Panc1 (cell line): ENCODE measurements around the gene ADARB2. TPM values are rescaled to one million over a fixed set of nuclear protein-coding genes. Genes with fewer than 3 reads are reported as not detected.

Experiments used
- ATAC-seq: fragments of 200-7000 bp; cut with Tn5 transposase; 2 replicates; pipeline ENCODE4 v1.9.1; 2020; ENCODE audit warnings: mild to moderate bottlenecking, moderate library complexity
- BruUV-seq: library from RNA; stranded (reverse); fragments of 400-500 nt; replicated peaks from 2 replicates; lab custom pipeline; 2021; lab: Mats Ljungman, UMichigan
- CTCF ChIA-PET: fragments of 300-600 bp; sonication (Branson Sonifier 250); formaldehyde crosslinking; loops from one replicate; lab custom pipeline; 2022; ENCODE audit warnings: antibody characterized with exemption; lab: Charles Lee
- POLR2A ChIA-PET: fragments of 300-600 bp; sonication (Branson Sonifier 250); formaldehyde crosslinking; loops from one replicate; lab custom pipeline; 2022; ENCODE audit warnings: antibody characterized with exemption; lab: Charles Lee
- DNase-seq: peaks from one replicate; pipeline ENCODE4 v3.0.0-alpha.2; 2010; ENCODE audit warnings: low read depth, low spot score
- H3K27ac ChIP-seq: 2 replicates; pipeline ENCODE4 v1.5.1; 2011; ENCODE audit warnings: mild to moderate bottlenecking, low read length, inconsistent platforms
- H3K27me3 ChIP-seq: fragments of 200-500 bp; sonication (Bioruptor generic); 2 replicates; pipeline ENCODE4 v1.6.0; 2014; ENCODE audit warnings: low read length, inconsistent platforms; ENCODE audit not compliant: control insufficient read depth, insufficient read depth
- H3K36me3 ChIP-seq: fragments of 200-500 bp; sonication (Bioruptor generic); 2 replicates; pipeline ENCODE4 v1.5.1; 2014; ENCODE audit warnings: inconsistent platforms, mild to moderate bottlenecking, low read length, moderate library complexity; ENCODE audit not compliant: control insufficient read depth, insufficient read depth
- H3K4me1 ChIP-seq: 2 replicates; pipeline ENCODE4 v1.5.1; 2011; ENCODE audit warnings: inconsistent platforms, mild to moderate bottlenecking, low read length, moderate library complexity; ENCODE audit not compliant: control insufficient read depth, insufficient read depth
- H3K4me3 ChIP-seq, 2 experiments: 2 replicates each; pipeline ENCODE4 v1.5.1; 2011 to 2012; ENCODE audit warnings: low read depth in 2 of 2, low read length in 2 of 2, mild to moderate bottlenecking in 2 of 2, inconsistent platforms in 1 of 2, moderate library complexity in 1 of 2
- H3K9me3 ChIP-seq: fragments of 200-500 bp; sonication (Bioruptor generic); 2 replicates; pipeline ENCODE4 v1.5.1; 2014; ENCODE audit warnings: low read depth, mild to moderate bottlenecking, inconsistent platforms, low read length, moderate library complexity; ENCODE audit not compliant: control insufficient read depth, insufficient read depth
- POLR2AphosphoS5 ChIP-seq: IDR thresholded peaks from 2 replicates; pipeline ENCODE4 v1.6.1; 2012; ENCODE audit warnings: mild to moderate bottlenecking, low read depth, low read length, moderate library complexity
- SIN3A ChIP-seq: IDR thresholded peaks from 2 replicates; pipeline ENCODE4 v1.6.1; 2012; ENCODE audit warnings: low read depth, mild to moderate bottlenecking, low read length, moderate library complexity, borderline replicate concordance; ENCODE audit not compliant: insufficient read depth
- TCF7L2 ChIP-seq: IDR thresholded peaks from 2 replicates; pipeline ENCODE4 v1.6.1; 2011; ENCODE audit warnings: mild to moderate bottlenecking, low read depth, low read length, inconsistent platforms
- in situ Hi-C: cut with HindIII; loops from 2 replicates; pipeline ENCODE4 v1.10.0; 2016; ENCODE audit warnings: low sequenced_read_pairs, low pct_unique_long_range_greater_than_20kb
- intact Hi-C: fragments of 100-400 bp; cut with micrococcal nuclease; formaldehyde crosslinking; loops from one replicate; pipeline ENCODE4 v1.10.0; 2022; ENCODE audit not compliant: unreplicated experiment
- total RNA-seq: library from RNA; stranded (reverse); gene quantifications from one replicate; pipeline ENCODE4 v1.2.1, GENCODE V29; 2021; ENCODE audit not compliant: unreplicated experiment
- TF ChIP-seq, protein P1 (sequence below): fragments of 450-650 bp; IDR thresholded peaks from 2 replicates; pipeline ENCODE4 v1.5.1; 2017; ENCODE audit warnings: mild to moderate bottlenecking
- TF ChIP-seq, protein P2 (sequence below), 2 experiments: IDR thresholded peaks; 2 replicates each; pipeline ENCODE4 v1.6.1; 2011 to 2012; ENCODE audit warnings: low read depth in 2 of 2, control low read depth in 1 of 2, low read length in 1 of 2, mild to moderate bottlenecking in 1 of 2, moderate library complexity in 1 of 2; ENCODE audit not compliant: insufficient read depth in 1 of 2

Gene ADARB2
- total RNA-seq, 1 experiment from 2014 or later = 0.31 TPM

DNA sequence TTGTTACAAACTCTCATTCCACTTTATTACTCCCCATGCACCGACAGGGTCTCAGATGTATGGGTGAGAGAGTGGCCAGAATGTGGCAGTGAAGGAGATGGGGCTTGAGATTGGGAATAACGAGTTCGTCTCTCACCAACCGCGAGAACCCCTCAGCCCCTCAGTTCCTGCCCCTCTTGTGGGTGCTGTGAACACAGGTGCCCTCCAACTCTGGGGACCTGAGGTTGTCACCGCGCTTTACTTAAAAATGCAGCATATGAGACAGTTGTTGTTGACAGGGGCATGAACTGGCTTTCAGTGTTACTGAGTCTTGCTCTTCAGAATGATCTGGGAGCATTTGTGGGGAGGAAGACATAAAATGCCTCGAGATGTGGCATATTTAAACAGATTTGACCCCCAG lies 391.1 kb downstream of the ADARB2 start:
- H3K4me3 ChIP-seq = no peak overlapping the region
- ChIA-PET POLR2A (no interaction called here), CTCF (no interaction called here)
- no TSS peak for BruUV-seq
- TF ChIP-seq TCF7L2 (no peak), SIN3A (no peak), POLR2AphosphoS5 (no peak)
- TF ChIP-seq, protein P1, sequence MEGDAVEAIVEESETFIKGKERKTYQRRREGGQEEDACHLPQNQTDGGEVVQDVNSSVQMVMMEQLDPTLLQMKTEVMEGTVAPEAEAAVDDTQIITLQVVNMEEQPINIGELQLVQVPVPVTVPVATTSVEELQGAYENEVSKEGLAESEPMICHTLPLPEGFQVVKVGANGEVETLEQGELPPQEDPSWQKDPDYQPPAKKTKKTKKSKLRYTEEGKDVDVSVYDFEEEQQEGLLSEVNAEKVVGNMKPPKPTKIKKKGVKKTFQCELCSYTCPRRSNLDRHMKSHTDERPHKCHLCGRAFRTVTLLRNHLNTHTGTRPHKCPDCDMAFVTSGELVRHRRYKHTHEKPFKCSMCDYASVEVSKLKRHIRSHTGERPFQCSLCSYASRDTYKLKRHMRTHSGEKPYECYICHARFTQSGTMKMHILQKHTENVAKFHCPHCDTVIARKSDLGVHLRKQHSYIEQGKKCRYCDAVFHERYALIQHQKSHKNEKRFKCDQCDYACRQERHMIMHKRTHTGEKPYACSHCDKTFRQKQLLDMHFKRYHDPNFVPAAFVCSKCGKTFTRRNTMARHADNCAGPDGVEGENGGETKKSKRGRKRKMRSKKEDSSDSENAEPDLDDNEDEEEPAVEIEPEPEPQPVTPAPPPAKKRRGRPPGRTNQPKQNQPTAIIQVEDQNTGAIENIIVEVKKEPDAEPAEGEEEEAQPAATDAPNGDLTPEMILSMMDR = no peak
- TF ChIP-seq, protein P2, sequence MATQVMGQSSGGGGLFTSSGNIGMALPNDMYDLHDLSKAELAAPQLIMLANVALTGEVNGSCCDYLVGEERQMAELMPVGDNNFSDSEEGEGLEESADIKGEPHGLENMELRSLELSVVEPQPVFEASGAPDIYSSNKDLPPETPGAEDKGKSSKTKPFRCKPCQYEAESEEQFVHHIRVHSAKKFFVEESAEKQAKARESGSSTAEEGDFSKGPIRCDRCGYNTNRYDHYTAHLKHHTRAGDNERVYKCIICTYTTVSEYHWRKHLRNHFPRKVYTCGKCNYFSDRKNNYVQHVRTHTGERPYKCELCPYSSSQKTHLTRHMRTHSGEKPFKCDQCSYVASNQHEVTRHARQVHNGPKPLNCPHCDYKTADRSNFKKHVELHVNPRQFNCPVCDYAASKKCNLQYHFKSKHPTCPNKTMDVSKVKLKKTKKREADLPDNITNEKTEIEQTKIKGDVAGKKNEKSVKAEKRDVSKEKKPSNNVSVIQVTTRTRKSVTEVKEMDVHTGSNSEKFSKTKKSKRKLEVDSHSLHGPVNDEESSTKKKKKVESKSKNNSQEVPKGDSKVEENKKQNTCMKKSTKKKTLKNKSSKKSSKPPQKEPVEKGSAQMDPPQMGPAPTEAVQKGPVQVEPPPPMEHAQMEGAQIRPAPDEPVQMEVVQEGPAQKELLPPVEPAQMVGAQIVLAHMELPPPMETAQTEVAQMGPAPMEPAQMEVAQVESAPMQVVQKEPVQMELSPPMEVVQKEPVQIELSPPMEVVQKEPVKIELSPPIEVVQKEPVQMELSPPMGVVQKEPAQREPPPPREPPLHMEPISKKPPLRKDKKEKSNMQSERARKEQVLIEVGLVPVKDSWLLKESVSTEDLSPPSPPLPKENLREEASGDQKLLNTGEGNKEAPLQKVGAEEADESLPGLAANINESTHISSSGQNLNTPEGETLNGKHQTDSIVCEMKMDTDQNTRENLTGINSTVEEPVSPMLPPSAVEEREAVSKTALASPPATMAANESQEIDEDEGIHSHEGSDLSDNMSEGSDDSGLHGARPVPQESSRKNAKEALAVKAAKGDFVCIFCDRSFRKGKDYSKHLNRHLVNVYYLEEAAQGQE (IDR thresholded peaks at IDR 0.05; ENCODE audit: insufficient read depth in 1 of 2, low read depth in 2 of 2, low read length in 1 of 2) = no peak
- in situ Hi-C loops (no loop called here), intact Hi-C loops (no loop called here)
- no peak for DNase-seq
- no peaks in the 10 kb centered on the region for H3K4me1 ChIP-seq
- no peaks in the 10 kb centered on the region for H3K36me3 ChIP-seq
- ATAC-seq = no peak
- no peaks in the 10 kb centered on the region for H3K27me3 ChIP-seq
- no peaks in the 10 kb centered on the region for H3K9me3 ChIP-seq
- no peak overlapping the region for H3K27ac ChIP-seq

DNA sequence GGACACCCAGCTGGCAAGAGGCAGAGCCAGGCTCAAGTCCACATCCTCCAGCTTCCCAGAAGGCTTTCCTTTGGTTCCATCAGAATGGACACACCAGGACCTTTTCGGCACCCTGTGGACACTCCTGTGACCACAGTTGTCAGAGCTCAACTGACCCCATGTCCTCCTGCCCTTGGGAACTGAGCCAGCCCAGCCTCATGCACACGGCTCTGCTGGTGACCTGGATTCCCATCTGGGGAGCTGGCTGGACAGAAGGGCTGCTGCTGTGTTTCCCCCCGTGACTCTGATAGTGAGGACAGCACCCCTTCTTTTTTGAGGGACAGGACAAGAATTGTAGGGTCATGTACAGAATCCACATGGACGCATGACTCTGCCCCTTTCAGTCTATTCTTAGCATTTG lies 392.0 kb downstream of the ADARB2 start:
- ChIA-PET POLR2A (no interaction called here), CTCF (no interaction called here)
- DNase-seq (no peak), ATAC-seq (no peak)
- Histone ChIP-seq H3K36me3 (no peaks in the 10 kb centered on the region), H3K4me3 (no peak overlapping the region), H3K27me3 (no peaks in the 10 kb centered on the region), H3K4me1 (no peaks in the 10 kb centered on the region), H3K27ac (no peak overlapping the region), H3K9me3 (no peaks in the 10 kb centered on the region)
- no TSS peak for BruUV-seq
- in situ Hi-C loops = no loop called here
- TF ChIP-seq SIN3A (no peak), TCF7L2 (no peak), POLR2AphosphoS5 (no peak)
- TF ChIP-seq, protein P2 (IDR thresholded peaks at IDR 0.05; ENCODE audit: insufficient read depth in 1 of 2, low read depth in 2 of 2, low read length in 1 of 2) = no peak
- TF ChIP-seq, protein P1 = no peak
- intact Hi-C loops = no loop called here
